Stimulated activated CD8-positive, alpha-beta memory T cell treated with anti-CD3 and anti-CD28 coated beads, Interleukin-7, amount 100 ng/mL, for 24 hours (primary cell): Measurements from ENCODE around the gene CACNG3.
"Not testable (repeated sequence)": the region's sequence is repeated elsewhere in the genome, so short reads cannot be mapped to it uniquely, and the experiment has no call there.

Source experiments
- DNase-seq: peaks from one replicate; pipeline ENCODE4 v3.0.0-alpha.2; 2020; ENCODE audit warnings: low read depth

The CACNG3 gene

DNA sequence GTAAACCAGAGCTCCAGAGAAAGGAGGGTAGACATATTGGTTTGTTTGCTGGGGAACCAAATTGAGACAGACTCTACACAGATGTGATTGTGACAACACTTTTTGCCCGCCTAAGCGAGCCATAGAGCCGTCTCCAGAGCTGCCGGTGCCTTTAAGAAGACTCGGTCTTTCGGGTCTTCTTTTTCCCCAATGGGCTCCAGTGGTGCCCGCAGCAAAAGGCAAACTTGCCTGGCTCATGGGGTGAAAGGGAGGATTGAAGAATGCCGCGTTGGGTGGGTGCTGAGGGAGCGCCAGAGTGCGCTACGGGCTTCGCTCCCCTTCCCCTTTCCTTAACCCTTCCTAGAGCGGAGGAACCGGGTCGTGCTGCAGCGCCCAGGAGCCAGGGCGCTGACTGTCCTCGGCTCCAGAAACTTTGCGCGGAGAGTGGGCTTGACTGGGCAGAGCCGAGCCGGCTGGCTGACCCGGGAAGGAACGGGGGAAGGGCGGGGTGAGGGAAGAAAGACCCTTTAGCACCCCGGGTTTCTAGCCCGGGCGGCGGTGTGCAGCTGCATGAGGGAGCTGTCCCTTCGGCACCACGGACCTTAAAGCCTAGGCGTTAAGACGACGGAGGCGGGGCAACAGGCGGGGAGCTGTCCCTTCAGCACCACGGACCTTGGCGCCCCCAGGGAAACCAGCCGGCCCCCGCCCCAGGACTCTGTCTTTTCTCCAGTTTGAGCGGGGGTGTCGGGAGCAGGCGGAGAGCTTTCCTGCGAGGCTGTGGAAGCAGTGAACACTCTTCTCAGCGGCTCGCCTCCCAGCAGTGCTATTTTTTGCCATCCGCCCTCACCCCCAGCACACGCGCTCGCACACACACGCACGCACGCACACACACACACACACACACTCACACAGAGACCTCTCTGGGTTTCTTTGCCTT, at the start of gene CACNG3:
Gene CACNG3, plus strand, starts transcription at position 880 of the 916 bp plus-strand sequence. CDS start 420 bp downstream, outside the sequence.
- DNase-seq: peak; percentile 18

GRCh38 chr16:24206926-24207325, 49.2 kb upstream of the CACNG3 start:
- DNase-seq: no peak

DNA sequence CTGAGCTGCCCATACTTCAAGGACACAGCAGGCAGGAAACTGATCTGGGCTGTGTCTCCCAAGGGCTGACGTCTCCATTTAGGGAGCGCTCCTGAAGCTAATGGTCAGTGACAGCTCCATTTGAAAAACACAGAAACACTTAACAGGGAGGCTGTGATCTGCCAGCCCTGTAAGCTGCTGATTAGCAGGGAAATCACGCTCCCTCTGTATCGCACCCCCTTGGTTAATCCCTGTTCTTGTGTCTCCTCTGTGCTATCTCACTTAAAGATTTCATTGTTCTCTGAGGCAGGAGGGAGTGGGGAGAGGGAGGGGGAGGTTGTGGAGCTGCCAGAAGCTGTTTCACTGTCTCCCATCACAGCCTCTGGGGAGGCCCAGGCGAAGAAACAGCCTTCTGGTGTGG, 47.4 kb upstream of the CACNG3 start:
- DNase-seq: no peak

DNA sequence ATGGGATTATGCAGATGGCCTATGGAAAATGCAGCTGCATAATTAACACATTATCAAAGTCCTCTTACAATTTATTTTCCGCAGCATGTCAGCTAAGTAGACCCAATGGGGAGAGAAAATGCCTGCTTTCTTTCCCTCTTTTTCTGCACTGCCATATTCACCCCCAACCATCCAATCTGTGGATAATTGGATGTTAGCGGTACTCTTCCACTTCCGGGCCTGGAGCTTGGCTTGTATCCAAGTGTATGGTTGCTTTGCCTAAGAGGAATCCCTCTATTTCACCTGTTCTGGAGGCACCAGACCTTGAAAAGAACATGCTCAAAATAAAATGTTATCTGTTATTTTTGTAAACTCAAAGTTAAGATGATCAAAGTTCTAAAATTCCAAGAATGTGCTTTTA, 41.1 kb upstream of the CACNG3 start:
- DNase-seq: no peak

- no peak for DNase-seq
Observed at GRCh38 chr16:24216961-24217360, 39.2 kb upstream of the CACNG3 start.

DNA sequence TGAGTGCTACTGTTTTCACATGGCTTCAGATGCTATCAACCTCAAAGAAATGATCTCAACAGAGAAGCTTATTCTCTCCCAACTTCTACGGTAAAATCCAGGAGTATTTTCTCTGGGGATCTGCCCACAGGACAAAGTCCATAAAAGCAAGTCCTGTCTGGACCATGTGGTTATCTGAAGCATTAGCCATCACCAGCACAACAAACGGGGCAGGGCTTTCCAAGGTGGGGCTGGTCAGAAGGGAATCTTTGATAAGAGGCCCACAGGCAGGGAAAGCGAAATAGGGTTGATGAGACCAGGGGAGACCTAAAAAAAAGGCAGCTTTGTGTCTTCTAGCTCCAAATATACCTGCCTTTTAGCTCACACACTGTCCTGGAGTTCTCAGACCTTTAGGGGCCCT, 38.7 kb upstream of the CACNG3 start:
- no peak for DNase-seq

DNA sequence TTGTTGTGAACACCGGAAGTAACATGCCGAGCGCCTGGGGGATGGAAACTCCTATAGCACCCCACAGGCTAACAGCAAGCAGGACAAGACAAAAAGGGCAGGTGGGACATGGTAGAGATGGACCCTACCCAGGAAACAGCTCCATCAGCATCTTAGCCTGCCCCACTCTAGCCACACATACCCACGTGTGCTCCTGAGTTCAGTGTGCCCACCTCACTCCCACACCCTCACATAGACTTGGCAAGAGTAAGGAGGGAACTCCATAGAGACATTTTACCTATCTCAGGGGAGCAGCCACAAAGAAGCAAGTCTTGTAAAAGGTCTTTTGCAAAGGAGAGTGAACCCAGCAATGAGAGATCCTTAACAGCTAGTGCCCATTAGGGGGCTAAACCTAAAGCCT, 37.8 kb upstream of the CACNG3 start:
- no peak for DNase-seq

DNA sequence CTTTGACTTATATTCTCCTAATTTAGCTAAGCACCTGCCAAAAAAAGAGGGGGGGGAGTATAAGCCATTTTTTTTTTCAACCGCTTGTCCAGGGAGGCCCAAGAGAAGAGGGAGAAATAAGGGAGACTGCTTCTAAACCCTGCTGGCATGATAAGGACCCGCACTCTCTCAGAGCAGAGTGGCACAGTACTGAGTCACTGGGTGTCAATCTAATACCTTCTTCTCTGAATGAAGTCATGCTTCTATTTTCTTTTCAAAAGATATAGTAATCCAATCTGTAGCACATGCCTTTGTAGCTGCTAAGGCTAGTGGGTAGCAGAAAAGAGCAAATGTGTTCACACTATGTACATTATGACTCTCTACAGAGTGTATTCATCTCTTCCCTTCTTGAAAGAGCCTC, 34.9 kb upstream of the CACNG3 start:
- DNase-seq: no peak

DNA sequence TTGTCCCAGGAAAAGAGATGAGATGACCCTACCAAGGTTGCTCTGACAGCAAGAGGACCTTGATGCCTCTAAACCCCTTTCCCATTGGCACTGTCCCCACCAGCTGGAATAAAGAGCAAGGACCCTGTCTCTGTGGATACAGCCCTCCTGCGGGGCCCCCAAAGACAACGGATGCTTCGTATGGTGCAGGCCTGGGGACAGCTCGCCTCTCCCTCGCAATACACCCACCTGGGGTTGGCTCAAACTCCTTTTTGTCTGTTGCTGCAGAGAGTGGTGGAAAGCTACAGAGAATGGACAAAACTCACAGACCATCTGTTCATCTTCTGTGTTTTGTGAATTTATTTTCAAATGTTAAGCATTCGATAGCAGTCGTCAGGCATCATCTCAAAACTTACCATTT, 27.6 kb upstream of the CACNG3 start:
- DNase-seq: no peak

DNA sequence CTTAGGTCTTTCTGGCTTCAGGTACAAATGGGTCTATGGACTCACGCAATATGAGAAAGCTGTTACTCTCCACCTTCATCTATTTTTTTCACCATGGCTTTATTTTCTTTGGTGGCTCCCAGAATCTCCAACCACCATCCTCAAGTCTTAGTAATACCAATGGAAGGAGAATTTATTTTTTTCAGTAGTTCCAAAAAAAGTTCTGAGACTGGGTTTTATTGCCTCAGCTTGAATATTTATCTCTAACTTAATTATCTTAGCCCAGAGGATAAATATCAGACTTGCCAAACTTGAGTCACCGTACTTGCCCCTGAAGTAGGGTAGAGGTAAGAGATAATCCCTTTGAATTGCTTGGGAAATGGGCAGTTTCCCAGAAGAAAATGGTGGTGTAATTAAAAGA, 23.2 kb upstream of the CACNG3 start:
- no peak for DNase-seq

DNA sequence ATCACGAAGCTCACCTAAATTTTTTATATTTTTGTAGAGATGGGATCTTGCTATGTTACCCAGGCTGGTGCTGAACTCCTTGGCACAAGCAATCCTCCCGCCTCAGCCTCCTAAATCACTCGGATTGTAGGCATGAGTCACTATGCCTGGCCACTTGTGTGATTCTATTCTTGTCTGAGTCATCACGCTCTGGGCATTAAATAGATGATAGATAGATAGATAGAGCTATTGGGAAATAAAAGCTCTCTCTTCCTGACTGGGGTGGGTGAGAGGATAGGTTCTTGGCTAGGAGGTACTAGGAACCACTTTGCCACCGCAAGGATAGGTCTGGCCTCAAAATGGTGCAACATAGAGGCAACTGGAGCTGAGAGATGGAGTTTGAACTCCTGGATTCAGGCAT, 21.4 kb upstream of the CACNG3 start:
- no peak for DNase-seq

- no peak for DNase-seq
Observed at GRCh38 chr16:24235806-24236205, 20.3 kb upstream of the CACNG3 start.

DNA sequence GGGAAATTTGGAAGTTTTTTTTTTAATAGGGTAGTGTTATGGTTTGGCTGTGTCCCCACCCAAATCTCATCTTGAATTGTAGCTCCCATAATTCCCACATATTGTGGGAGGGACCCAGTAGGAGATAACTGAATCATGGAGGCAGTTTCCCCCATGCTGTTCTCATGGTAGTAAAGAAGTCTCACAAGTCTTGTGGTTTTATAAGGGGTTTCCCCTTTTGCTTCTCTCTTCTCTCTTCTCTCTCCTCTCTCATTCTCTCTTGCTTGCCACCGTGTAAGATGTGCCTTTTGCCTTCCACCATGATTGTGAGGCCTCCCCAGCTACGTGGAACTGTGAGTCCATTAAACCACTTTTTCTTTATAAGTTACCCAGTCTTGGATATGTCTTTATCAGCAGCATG, 17.3 kb upstream of the CACNG3 start:
- DNase-seq: not testable (repeated sequence)

- DNase-seq: no peak
Observed at GRCh38 chr16:24246911-24247607, 9.1 kb upstream of the CACNG3 start.

DNA sequence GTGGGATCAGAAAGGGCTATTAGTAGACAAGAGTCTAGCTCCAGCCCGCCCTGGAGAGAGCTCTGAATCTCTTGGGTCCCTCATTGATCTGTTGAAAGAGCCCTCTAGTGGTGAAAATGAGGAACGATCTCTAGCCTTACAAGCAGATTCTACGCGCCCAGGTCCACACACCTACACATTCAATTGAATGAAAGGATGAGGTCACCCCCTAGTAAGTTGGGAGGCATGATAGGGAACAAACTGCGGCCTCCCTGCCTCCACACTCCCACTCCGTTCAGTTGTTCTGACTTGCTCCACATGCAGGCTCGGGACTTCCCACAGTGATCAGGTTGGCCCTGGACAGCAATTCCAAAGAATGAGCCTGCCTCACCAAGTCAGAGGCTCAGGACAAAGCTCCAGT, 2.9 kb upstream of the CACNG3 start:
- peak; percentile 1 for DNase-seq

DNA sequence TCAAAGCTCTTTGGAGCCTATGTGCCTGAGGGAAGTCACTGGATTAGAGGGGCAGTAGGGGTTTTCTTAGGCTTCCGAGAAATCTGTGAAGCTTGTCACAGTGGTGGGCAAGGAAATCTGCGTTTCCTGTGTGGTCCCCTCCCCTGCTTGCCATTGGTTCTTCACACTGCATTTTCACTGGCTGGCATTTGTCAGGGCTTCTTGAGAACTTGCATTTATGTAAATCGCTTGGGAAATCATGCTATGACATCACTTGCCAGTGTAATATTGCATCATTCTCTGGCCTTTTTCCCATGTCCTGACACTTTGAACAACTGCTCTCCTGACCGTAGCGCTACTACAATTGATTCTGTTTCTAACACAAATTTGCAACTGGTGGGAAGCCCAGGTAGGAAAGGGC, 1.8 kb downstream of the CACNG3 start:
- DNase-seq: no peak

DNA sequence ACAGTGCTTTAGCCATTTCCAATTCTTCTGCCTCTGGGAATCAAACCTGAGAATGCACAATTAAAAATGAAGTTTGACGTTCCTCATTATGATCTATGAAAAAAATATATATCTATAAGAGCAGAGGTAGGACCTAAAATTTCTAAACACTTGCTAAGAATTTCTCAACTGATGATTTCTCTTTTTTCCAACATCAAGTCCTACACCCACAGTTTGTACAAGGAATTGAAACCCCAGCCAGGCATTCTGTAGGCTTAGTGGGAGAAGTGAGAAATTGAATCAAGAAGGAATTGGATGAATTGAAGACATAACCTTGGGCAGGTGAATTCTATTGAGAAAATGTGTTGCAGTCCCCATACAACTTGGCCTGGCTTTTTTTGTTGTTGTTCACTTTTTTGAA, 2.7 kb downstream of the CACNG3 start:
- no peak for DNase-seq

DNA sequence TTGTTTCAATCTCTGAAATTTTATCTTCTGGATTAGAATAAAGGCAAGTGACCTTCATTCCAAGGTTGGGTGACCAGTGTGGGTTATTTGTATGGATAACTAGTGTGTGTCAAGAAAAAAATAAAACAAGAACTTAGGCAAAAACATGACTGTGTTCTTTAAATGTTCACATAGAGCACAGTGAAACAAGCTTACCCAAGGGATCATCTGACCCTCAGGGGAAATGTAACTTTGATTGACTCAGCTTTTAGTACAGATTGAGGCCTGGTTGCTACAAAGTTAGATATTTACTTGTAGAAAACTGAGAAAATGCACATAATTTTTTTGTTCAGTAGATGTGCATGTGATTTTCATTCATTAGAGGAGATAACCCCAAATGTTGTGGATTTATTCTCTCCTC, 6.7 kb downstream of the CACNG3 start:
- no peak for DNase-seq

- DNase-seq: no peak
Observed at GRCh38 chr16:24270721-24271442, 14.7 kb downstream of the CACNG3 start.

DNA sequence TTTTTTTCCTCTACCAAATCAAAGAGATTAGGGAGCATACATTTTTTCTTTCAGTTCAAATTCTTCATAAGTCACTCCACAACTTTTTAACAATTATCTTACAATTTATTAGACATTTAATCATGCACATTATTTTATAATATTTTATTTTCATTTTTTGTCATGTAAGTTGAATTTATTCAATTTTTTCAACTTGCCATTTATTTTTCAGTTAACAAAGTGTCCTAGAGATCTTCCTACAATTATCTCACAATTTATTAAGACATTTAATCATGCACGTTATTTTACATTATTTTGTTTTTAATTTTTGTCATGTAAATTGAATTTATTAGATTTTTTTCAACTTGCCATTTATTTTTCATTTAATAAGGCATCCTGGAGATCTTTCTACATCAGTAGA, 16.2 kb downstream of the CACNG3 start:
- DNase-seq: no peak

GRCh38 chr16:24273508-24274182, 17.5 kb downstream of the CACNG3 start:
- no peak for DNase-seq

DNA sequence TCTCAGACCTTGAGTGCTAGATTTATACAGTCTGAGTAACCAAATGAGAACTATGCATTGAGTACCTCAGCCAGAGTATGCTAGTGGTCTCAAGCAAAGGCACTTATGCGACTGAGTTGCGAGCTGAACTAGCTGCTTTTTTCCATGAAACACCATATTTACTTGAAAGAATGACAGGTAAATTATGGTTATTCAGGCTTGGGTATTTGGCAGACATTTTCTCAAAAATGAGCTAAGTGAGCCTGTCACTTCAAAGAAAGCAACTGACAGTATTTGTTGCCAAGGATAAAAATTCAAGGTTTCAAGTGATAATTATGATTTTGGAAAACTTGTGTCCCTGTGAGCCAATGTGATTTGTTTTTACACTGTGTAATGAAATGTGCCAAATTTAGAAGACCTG, 19.3 kb downstream of the CACNG3 start:
- no peak for DNase-seq
